ENCODE data around the gene SCAPER.
"Not testable (repeated sequence)": the region's sequence is repeated elsewhere in the genome, so short reads cannot be mapped to it uniquely, and the experiment has no call there.

The SCAPER gene

DNA sequence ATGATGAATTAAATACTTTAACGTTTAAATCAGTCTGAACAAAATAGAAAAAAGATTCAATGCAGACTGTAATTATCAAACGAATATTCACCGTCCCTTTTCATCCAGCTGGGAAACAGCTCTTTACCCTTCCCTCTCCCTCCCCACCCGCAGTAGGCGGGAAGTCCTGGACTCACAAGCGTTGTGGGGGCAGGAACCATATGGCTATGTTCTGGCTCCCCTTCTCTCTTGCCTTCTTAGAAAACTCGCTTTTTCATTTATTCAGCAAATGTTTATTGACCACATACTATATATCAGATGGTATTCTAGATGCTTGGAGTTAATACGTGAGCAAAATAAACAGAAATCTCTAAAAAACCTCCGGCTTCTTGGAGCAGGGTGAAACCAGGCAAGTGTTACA is 715 bp upstream of the SCAPER start:
- DNase-seq (ENCODE audit: low read depth in 2 of 3, low spot score in 2 of 3) = no peak

DNA sequence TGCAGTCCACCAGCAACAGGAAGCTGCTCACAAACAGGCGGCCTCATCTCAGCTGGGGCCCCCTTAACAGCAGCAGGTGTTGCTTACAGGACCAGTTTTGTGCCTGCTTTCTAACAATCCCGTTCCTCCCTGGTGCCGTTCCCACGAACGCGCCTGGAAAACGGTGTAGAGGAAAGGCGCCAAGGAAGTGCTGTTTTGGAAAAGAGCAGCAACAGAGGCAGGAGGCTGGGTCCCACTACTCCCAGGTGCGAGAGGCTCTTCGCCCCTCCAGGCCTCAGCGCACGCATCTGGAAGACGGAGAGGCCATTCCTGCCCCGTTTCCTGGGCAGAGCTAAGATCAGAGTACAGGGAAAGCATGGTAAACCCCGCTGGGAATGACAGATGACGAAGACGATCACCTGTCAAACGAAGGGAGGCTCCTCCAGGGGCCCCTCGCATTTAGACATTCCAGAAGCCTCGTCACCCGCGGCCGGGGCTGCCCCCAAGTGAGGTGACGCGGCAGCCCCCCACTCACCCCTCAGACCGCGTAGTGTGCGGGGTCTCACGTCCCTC is 603 bp downstream of the SCAPER start:
- peak in 1 of 3 experiments; percentile 9 for DNase-seq (ENCODE audit: low read depth in 2 of 3, low spot score in 2 of 3)

DNA sequence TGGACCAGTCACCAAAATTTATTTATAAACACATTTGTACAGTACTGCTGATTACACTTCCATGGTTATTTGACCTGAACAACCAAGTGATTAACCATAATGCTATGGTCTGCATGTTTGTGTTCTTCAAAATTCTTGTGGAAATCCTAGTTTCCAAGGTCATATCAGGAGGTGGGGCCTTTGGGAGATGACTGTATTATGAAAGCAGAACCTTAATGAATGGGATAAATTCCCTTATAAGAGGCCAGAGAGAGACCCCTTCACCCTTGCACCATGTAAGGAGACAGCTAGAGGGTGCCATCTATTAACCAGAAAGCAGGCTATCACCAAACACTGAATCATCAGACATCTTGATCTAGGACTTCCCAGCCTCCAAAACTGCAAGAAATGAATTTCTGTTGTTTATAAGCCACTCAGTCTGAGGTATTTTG is 1.9 kb downstream of the SCAPER start:
- no peak for DNase-seq (ENCODE audit: low read depth in 2 of 3, low spot score in 2 of 3)

DNA sequence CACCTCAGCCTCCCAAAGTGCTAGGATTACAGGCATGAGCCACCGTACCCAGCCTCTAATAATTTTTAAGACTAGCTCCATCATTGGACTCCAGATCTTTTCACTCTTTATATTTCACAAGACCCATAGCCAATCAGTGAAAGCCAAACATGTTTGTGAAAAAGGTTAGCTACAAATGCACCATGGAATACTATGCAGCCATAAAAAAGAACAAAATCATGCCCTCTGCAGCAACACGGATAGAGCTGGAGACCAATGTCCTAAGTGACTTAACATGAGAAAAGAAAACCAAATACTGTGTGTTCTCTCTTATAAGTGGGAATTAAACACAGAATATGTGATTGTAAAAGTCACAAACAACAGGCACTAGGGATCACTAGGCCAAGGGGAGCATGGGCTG is 3.2 kb downstream of the SCAPER start:
- DNase-seq (ENCODE audit: low read depth in 2 of 3, low spot score in 2 of 3) = no peak

DNA sequence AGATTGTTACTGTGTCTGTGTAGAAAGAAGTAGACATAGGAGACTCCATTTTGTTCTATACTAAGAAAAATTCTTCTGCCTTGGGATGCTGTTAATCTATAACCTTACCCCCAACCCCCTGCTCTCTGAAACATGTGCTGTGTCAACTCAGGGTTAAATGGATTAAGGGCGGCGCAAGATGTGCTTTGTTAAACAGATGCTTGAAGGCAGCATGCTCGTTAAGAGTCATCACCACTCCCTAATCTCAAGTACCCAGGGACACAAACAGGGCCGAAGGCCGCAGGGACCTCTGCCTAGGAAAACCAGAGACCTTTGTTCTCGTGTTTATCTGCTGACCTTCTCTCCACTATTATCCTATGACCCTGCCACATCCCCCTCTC is 5.2 kb downstream of the SCAPER start:
- not testable (repeated sequence) for DNase-seq (ENCODE audit: low read depth in 2 of 3, low spot score in 2 of 3)

DNA sequence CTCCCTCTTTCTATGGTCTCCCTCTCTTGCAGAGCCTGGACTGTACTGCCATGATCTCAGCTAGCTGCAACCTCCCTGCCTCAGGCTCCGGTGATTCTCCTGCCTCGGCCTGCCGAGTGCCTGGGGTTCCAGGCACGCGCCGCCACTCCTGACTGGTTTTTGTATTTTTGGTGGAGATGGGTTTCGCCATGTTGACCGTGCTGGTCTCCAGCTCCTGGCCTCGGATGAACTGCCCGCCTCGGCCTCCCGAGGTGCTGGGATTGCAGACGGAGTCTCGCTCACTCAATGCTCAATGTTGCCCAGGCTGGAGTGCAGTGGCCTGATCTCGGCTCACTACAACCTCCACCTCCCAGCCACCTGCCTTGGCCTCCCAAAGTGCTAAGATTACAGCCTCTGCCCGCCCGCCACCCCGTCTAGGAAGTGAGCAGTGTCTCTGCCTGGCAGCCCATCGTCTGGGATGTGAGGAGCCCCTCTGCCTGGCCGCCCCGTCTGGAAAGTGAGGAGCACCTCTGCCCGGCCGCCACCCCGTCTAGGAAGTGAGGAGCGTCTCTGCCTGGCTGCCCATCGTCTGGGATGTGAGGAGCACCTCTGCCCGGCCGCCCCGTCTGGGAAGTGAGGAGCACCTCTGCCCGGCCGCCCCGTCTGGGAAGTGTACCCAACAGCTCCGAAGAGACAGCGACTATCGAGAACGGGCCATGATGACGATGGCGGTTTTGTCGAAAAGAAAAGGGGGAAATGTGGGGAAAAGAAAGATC is 5.8 kb downstream of the SCAPER start:
- DNase-seq (ENCODE audit: low read depth in 2 of 3, low spot score in 2 of 3) = not testable (repeated sequence)

DNA sequence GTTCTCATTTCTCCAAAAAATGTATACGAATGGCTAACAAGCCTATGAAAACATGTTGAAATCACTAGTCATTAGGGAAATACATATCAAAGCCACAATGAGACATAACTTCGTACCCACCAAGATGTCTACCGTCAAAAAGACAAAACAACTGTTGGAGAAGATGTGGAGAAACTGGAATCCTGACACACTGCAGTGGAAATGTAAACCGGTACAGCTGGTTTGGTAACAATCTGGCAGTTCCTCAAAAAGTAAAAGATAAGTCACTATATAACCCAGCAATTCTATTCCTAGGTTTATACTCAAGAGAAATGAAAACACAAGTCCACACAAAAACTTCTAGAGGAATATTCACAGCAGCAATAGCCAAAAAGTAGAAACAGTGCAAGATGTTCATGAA is 7.0 kb downstream of the SCAPER start:
- DNase-seq (ENCODE audit: low read depth in 2 of 3, low spot score in 2 of 3) = no peak

DNA sequence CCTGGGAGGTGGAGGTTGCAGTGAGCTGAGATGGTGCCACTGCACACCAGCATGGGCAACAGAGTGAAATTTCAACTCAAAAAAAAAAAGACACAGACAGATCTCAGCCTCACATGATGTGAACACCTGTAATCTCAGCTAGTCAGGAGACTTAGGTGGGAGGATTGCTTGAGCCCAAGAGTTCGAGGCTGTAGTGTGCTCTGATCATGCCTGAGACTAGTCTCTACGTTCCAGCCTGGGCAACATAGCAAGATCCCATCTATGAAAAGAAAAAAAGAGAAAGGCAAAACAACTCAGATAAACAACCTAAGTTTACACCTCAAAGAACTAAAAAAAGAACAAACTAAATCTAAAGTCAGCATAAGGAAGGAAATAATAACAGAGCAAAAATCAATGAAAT is 11.0 kb downstream of the SCAPER start:
- no peak for DNase-seq (ENCODE audit: low read depth in 2 of 3, low spot score in 2 of 3)

DNA sequence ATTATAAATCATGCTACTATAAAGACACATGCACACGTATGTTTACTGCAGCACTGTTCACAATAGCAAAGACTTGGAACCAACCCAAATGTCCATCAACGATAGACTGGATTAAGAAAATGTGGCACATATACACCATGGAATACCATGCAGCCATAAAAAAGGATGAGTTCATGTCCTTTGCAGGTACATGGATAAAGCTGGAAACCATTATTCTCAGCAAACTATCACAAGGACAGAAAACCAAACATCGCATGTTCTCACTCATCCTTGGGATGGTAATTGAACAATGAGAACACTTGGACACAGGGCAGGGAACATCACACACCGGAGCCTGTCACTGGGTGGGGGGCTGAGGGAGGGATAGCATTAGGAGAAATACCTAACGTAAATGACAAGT is 12.3 kb downstream of the SCAPER start:
- DNase-seq (ENCODE audit: low read depth in 2 of 3, low spot score in 2 of 3) = not testable (repeated sequence)

DNA sequence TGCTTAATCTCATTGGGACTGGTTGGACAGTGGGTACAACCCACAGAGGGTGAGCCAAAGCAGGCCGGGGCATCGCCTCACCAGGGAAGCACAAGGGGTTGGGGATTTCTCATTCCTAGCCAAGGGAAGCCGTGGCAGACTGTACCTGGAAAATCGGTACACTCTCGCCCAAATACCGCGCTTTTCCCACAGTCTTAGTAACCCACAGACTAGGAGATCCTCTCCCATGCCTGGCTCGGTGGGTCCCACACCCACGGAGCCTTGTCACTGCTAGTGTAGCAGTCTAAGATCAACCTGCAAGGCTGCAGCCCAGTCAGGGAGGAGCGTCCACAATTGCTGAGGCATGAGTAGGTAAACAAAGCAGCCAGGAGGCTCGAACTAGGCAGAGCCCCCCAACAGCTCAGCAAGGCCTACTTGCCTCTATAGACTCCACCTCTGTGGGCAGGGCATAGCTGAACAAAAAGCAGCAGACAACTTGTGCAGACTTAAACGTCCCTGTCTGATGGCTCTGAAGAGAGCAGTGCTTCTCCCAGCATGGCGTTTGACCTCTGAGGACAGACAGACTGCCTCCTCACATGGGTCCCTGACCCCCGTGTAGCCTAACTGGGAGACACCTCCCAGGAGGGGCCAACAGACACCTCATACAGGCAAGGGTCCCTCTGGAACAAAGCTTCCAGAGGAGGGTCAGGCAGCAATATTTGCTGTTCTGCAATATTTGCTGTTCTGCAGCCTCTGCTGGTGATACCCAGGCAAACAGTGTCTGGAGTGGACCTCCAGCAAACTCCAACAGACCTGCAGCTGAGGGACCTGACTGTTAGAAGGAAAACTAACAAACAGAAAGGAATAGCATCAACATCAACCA is 17.6 kb downstream of the SCAPER start:
- not testable (repeated sequence) for DNase-seq (ENCODE audit: low read depth in 2 of 3, low spot score in 2 of 3)

DNA sequence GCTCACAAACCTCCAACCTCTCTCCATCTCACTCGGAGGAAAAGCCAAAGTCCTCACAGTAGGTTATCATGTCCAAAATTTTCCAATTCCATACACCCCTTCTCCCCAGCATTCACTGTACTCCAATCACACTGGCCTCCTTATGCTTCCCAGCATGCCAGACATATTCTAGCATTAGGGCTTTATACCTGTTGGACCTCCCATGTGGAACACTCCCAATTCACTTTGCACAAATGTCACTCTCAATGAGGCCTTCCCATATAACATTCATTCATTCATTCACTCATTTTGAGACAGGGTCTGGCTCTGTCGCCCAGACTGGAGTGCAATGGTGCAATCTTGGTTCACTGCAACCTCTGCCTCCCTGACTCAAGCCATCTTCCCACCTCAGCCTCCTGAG is 19.9 kb downstream of the SCAPER start:
- DNase-seq (ENCODE audit: low read depth in 2 of 3, low spot score in 2 of 3) = no peak

DNA sequence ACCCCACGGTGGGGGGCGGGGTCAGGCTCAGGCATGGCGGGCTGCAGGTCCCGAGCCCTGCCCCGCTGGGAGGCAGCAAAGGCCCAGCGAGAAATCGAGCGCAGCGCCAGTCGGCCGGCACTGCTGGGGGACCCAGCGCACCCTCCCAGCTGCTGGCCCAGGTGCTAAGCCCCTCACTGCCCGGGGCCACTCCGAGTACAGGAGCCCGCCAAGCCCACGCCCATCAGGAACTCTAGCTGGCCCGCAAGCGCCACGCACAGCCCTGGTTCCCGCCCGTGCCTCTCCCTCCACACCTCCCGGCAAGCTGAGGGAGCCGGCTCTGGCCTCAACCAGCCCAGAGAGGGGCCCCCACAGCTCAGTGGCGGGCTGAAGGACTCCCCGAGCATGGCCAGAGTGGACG is 29.2 kb downstream of the SCAPER start:
- DNase-seq (ENCODE audit: low read depth in 2 of 3, low spot score in 2 of 3) = no peak

DNA sequence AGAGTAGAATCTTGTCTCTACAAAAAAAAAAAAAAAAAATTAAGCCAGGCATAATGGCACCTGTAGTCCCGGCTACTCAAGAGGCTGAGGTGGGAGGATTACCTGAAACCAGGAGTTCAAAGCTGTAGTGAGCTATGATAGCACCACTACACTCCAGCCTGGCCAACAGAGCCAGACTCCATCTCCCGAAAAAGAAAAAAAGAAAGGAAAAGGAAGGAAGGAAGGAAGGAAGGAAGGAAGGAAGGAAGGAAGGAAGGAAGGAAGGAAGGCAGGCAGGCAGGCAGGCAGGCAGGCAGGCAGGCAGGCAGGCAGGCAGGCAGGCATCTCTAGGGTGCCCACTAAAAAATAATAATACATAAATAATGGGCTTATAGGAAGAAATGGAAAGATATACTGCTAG is 32.1 kb downstream of the SCAPER start:
- DNase-seq (ENCODE audit: low read depth in 2 of 3, low spot score in 2 of 3) = not testable (repeated sequence)

DNA sequence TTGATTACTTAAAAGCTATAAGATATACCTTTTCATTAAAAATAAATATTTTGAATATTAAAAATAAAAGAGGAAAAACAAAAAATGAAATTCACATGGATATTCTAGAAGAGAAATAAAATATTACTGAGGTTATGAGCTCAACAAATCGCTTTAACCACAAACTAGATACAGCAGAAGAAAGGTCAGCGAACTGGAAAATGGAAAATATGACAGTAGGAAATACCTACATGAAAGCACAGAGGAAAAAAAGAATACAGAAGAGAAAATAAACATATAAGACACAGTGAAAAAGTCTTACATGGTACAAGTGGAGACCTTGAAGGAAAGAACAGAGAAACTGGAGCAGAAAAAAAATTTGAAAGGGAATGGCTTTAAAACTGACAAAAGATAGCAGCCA is 33.2 kb downstream of the SCAPER start:
- DNase-seq (ENCODE audit: low read depth in 2 of 3, low spot score in 2 of 3) = no peak

DNA sequence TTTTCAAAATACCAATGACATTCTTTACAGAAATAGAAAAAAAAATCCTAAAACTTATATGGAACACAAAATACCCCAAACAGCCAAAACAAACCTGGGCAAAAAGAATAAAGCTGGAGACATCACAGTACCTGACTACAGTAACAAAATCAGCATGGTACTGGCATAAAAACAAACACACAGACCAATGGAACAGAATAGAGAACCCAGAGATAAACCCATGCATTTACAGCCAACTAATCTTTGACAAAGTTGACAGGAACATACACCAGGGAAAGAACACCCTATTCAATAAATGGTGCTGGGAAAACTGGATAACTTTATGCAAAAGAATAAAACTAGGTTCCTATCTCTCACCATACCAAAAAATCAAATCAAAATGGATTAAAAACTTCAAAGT is 36.4 kb downstream of the SCAPER start:
- DNase-seq (ENCODE audit: low read depth in 2 of 3, low spot score in 2 of 3) = no peak

DNA sequence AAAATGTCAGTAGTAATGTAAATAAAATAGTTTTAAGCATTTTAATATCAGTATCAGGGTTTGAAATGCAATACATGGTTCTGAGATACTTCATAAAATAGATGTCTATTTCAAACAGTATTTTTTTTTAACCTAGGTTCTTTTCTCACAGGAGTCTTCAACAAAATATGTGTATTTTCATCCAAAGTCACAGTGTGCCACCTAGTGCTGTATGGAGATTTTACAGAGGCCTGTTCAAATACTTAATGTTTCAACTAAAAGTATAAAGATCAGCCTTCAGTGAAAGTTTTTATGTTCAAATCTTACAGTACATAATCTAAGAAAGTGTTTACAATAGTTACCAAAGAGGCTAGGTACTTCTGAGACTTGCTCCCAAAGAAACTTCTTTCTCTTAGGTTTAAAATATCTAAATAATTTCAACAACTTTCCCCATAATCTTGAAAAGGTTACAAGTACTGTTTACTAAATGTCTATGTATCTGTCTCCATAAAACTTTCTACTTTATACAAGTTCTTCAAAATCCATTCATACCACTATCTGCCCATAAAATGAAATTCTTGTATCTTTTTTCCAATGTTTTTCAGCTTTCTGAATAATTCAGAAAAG is 38.3 kb downstream of the SCAPER start:
- DNase-seq (ENCODE audit: low read depth in 2 of 3, low spot score in 2 of 3) = no peak

DNA sequence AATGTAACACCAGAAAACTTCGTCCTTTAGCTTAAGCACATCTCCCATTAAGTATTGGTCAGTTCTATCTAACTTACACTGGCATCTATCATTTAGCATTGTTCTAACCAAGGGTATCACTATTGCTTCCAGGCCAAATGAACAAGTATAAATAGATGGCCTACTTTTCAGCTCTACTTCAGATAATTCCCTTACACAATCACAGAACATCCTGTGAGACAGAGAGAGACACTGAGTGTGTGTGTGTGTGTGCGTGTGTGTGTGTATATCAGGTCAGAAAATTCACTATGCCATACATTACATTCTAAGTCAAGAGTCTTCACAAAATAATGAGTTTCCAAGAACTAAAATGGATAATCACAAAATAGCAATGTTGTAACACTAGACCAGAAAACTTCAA is 39.1 kb downstream of the SCAPER start:
- DNase-seq (ENCODE audit: low read depth in 2 of 3, low spot score in 2 of 3) = no peak

DNA sequence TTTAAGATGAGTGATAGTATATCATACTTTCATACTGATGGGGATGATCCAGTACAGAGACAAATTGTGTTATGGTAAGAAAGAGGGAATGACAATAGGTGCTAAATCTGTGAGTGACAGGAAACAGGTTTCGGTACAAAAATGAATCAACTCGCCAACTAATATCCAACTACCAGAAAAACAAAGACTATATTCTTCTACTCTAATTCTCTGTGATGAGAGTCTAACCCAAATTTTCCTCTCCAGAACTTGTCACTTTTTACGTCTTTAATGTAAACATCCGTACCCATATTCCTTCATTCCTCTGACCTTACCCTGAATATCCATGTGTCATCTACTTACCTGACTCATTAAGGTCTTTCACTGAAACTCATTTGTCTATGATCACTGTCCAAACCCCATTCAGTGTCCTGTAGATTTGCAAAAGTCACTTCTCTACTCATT is 39.6 kb downstream of the SCAPER start:
- no peak for DNase-seq (ENCODE audit: low read depth in 2 of 3, low spot score in 2 of 3)

DNA sequence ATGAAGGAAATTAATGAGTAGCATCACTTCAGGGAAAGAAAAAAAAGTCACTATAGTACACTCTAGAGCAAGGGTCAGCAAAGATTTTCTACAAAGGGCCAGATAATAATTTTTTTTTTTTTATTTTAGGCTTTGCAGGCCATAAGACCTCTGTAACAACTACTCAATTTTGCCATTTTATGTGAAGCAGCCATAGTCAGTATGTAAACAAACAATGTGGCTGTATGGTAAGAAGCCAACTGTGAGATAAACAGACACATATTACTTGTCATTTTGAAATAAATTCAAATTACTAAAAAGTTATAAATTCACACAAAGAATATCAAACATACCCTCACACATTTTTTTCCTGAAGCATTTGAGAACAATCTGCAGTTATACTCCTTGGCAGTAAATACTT is 40.6 kb downstream of the SCAPER start:
- no peak for DNase-seq (ENCODE audit: low read depth in 2 of 3, low spot score in 2 of 3)

DNA sequence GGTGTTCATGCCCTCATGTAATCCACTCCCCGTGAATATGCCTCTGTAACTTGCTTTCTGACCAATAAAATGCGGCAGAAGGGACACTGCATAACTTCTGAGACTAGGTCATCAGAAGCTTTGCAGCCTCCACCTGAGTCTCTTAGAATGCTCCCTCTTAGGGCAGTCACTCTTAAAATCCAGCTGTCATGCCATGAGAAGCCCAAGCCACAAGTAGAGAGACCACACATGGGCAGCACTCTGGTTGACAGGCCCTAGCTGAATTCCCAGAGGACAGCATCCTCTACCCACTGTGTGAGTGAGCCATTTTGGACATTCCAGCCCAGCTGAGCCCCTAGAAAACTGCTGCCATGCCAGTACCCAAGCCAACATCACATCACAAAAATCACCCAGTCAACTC is 41.4 kb downstream of the SCAPER start:
- DNase-seq (ENCODE audit: low read depth in 2 of 3, low spot score in 2 of 3) = no peak

DNA sequence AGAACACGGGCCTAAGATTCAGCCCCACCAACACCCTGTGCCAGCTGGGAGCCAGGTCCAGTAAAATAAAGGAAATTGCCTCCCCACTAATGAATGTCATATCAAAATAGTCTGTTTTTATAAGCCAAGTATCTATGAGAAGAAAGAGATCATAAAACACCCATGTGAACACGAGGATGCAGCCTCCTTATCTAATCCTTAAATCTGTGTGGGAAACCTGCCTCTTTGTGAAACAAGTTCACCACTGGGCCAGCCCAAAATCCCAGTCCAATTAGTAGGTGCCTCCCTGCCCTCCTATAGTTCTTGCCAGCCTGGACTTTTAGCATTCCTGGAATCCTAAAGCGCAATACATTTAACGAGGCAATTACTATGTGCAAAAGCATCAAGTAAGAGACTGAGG is 42.0 kb downstream of the SCAPER start:
- DNase-seq (ENCODE audit: low read depth in 2 of 3, low spot score in 2 of 3) = no peak

All from activated CD8-positive, alpha-beta memory T cell treated with anti-CD3 and anti-CD28 coated beads for 48 hours (primary cell).